NCI-H82 (cell line): ENCODE data around the gene C19orf67.

Source experiments
- DNase-seq: peaks from one replicate; lab custom pipeline; 2025; lab: John Stamatoyannopoulos, UW

Gene C19orf67

DNA sequence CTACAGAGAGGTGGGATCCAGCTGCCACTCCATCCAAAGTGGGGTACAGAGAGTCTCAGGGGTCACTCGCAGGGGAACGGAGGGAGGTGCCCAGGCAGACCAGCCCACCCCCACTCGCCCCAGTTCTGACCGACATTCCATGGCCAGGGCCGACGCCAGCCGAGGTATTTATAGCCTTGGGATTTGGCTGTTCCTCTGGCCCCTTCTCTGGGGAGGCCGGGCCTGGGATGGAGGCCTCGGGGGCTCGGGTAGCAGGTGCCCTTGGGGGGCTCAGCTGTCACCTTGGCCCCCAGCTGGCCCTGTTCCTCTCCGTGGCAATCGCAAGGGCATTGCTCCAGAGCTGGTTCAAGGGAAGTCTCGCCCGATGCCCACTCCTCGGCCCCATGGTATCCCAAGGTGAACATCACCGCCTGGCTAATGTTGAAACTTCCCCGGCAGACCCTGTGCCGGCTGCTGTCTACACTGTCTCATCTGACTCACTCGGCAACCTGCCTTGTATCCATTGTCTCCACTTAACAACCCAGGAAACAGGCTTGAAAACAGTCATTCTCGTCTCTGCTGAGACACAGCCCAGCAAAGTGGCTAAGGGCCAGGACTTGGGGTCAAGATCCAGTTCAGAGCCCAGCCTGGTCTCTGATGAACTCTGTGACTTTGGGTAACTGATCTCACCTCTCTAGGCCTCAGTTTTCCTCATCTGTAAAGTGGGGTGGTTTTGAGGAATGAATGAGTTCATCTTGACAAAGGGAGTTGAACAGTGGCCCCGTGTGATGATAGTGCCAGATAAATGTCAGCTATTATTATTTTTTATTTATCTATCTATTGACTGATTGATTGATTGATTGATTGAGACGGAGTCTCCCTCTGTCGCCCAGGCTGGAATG lies 22.2 kb upstream of the C19orf67 start:
- DNase-seq = no peak

- DNase-seq = no peak
Observed at GRCh38 chr19:14106840-14107239, 21.3 kb upstream of the C19orf67 start.

DNA sequence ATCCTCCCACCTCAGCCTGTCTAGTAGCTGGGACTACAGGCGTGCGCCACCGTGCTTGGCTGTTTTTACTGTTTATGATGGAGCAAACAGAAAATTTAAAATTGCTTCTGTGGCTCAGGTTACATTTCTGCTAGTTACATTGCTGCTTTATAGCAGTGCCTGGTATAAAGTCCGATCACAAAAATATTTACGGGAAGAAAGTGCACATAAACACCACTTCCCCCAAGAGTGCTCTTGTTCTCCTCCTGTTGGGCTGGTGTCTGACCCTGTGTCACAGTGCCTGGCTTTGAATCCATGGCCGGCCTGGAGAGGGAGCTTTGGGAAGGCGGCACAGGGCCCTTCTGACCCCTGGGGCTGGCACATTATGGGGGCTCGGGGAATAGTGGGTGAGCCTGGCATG lies 20.1 kb upstream of the C19orf67 start:
- DNase-seq = no peak

DNA sequence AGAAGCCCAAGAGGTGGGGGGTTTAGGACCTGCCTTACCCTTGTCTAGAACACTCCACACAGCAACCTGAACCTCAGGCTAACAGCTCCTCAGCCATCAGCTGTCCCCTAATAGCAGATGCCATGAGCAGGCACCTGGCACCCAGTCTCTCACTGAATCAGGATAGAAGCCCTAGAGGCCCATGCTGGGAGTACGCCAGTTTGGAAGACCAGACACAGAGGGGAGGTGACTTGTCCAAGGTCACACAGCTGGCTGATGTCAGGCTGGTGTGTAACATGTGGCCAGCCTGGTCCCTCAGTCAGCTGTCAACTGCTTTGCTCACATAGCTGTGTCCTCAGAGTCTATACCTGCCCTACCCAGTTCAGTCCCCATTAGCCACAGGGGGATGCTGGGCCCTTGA lies 17.7 kb upstream of the C19orf67 start:
- DNase-seq = no peak

GRCh38 chr19:14102756-14103155 lies 17.2 kb upstream of the C19orf67 start:
- no peak for DNase-seq

DNA sequence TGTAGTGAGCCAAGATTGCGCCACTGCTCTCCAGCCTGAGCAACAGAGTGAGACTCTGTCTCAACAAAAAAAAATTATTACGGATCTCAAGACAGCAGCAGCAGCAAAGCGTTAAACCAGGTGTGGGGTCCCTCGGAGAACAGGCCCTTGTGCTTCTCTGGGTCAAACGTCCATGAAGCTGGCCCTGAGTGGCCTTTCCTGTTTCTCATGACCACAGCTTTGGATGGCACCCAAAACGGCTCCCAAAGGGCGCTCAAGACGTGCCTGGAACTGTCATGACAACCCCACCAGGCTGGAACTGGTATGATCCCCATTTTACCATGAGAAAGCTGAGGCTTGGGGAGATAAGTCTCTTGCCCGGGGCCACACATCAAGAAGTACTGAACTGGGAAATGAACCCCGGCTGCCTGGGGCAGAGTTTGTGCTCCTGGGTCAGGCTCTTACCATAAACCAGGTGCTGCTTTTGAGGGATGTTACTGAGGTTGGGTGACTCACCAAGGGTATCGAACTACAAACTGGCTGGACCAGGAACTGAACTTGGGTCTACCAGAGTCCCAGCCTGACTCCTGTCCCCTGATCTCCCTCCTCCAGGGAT lies 16.6 kb upstream of the C19orf67 start:
- DNase-seq = no peak

- no peak for DNase-seq
Observed at GRCh38 chr19:14101003-14101545, 15.5 kb upstream of the C19orf67 start.

DNA sequence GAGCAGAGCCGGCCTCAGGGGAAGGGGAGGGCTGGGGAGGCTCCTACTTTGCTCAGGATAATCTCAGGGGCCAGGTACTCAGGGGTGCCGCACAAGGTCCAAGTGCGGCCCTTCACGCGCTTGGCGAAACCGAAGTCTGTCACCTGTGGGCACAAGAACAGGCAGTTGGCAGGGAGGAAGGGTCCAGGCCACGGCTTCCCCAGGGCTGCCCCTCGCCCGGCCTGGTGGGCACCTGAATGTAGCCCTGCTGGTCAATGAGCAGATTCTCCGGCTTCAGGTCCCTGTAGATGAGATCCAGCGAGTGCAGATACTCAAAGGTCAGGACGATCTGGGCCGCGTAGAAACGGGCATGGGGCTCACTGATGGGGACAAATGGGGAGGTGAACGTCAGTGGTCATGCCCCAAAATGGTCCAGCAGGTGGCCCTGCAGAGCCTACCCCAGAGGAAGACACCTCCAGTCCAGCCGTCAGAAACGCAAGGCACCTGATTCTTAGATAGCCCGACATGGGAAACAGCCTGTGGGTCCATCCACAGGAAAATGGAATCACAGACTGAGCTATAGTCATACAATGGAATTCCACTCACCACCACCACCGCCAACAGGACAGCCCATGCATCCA lies 12.1 kb upstream of the C19orf67 start:
- DNase-seq = peak; percentile 41

DNA sequence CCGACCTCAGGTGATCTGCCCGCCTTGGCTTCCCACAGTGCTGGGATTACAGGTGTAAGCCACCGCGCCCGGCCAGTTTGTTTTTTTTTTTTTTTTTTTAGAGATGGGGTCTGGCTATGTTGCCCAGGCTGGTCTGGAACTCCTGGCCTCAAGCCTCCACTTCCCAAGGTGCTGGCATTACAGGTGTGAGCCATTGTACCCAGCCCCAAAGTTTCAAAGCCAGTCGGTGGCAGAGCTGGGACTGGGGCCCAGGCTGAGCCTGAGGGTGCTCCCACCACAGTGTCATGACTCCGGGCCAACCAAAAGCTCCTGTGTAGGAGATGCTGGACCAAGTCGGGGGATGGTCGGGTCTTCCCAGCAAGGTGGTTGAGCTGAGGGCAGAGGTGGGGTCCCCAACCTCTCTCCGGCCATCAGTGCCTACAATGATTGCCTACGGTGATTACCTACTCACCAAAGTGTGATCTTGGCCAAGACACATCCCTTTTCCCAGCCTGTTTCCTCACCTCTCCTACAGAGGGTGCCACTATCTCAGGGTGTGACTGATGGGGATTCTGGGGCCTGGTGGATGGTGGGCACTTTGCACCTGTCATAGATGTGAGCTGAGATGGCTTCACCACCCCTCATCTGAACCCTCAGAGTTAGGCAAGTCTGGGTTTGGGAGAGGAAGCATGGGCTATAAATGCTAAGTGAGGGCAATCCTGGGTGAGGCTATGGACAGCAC lies 10.8 kb upstream of the C19orf67 start:
- peak; percentile 34 for DNase-seq

- no peak for DNase-seq
Observed at GRCh38 chr19:14094854-14095253, 9.3 kb upstream of the C19orf67 start.

DNA sequence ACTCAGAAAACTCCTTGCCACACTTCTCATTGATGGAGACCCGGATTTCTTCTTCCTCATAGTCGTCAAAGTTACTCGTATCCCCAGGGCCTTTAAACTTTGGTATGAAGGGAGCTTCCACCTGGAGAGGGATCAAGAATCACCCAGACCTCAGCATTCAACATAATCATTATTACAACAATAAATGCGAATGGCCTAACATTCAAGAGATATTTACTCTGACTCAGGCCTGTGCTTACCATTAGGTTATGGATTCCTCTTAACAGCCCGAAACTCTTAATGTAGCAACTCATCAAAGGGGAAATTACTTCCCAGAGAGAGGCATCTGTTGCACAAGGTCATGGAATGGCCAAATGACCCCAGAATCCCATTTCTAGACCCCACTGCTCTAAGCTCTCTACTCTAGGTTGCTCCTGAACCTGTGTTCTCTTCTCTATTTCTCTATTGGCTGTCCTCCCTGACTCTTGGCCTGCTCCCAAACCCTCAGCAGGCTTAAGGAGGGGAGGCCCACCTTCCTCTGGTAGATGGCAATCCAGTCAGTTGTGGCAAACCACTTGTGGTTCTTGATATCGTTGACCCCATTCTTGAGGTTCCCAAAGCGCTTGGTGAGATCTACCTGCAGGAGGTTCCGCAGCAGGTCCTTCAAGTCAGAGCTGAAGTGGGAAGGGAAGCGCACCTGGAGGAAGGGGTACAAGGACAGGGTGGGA lies 7.7 kb upstream of the C19orf67 start:
- no peak for DNase-seq

- peak; percentile 80 for DNase-seq
Observed at GRCh38 chr19:14091813-14092462, 6.4 kb upstream of the C19orf67 start.

DNA sequence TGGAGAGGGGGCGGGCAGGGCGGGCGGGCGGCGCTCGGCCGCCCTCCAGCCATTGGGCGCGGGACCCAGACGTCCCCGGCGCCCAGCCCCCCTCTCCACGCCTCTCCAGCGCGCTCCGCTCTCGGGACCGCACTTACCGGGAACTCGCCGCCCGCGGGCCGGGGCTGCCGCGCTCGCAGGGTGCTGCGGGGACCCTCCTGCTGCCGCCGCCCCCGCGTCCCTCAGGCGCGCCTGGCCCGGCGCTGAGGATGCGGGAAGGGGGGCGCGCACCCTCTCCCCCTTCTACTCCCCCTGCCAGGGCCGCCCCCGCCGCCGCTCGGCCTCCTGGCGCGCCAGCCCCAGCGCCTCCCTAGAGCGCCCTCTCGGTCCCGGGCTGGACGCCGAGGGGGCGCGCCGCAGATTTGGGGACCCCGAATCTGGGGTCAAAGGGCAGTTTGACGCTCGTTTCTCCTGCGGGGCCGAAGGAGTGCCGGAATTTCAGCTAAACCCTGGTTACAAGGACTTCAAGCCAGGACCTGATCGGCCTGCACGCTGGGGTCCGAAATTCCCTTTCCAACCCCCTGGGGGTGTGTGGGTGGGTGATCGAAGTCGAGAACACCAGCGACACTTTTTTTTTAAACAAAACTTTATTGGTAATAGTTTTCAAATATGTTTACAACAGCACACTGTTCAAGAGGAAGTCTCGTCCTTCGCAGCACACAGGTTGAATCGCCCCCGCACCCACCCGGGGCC lies 5.7 kb upstream of the C19orf67 start:
- DNase-seq = peak; percentile 94

DNA sequence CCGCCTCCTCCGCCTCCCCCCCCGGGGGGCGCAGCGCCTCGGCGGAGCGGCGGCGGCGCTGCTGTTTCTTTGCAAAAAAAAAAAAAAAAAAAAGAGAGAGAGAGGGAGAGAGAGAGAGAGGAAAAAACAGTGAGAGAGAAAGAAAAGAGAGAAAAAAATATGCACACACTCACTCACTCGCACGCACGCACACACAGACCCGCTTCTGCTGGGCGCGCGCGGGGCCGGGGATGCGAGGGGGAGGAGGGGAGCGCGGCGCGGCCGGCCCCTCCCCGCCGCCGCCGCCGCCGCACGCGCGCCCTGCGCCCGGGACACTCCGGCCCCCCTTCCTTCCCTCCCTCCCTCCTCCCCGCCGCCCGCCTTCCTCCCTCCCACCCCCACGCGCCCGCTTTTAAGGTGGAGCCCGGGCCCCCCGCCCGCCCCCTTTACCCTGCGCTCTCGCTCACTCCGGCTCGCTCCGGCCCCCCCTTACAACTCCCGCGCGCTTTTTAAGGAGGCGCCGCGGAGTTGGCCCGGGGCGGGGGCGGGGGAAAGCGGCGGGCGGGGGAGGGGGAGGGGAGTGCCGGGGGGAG lies 5.0 kb upstream of the C19orf67 start, which contains the start of gene SAMD1:
Gene SAMD1 (minus strand): TSS at position 243 of the 572 bp plus-strand sequence.
- DNase-seq = peak; percentile 97

GRCh38 chr19:14089662-14090508 lies 4.3 kb upstream of the C19orf67 start:
- peak; percentile 76 for DNase-seq

DNA sequence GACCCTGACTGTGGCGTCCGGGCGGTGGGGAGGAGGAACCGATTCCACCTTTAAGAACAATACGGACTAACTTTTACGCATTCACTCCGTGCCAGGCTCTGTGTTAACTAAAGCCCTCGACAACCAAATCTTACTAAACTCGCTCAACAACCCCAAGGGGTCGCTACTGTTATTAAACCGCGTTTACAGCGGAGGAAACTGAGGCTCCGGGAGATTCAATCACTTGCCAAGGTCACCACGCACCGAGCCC lies 3.8 kb upstream of the C19orf67 start:
- peak; percentile 56 for DNase-seq

DNA sequence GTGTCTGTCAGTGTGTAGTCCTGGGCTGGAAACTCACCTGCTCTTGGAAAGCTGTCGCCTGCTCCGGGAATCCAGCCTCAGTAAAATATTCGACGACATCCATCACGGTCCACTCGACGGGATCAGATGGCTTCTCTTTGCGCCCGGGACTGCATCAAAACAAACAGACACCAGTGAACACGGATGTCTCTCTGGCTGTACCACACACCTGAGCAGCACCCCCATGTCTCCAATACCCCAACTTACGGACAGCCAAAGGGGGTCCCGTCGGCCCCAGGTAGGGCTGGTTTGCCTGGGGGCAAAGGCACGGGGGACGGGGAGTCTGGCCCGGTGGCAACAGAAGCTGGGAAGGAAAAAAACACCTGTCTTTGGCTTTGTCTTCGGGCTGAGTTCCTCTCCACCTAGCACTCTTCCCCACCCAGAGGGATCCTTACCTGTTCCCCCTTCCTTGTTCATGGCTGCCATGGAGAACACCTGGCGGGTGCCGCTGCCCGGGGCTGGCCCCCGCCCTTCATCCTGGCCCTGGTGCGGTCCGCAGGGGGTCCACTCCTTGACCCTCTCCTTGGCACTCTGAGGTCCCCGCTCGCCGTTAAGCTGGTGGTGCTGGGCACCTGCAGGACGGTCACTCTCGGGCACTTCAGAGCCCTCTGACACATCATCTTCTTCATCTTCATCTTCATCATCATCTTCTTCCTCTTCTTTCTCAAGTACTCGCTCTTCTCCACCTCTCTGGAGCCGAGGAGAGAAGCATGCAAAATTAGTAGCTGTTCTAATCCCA lies 3.2 kb upstream of the C19orf67 start:
- no peak for DNase-seq

DNA sequence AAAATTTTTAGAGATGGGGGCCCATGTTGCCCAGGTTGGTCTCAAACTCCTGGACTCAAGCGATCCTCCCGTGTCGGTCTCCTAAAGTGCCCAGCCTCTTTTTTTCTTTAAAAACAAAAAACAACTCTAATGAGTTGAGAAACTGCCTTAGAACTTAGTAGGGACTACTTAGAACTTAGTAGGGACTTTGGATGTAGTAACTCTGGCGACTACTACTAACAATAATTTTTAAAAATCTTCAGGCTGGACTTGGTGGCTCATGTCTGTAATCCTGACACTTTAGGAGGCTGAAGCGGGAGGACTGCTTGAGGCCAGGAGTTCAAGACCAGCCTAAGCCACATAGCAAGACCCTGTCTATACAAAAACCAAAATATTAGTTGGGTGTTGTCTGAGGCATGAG lies 515 bp upstream of the C19orf67 start:
- no peak for DNase-seq

GRCh38 chr19:14082675-14082960 lies 3.0 kb downstream of the C19orf67 start:
- no peak for DNase-seq
